Measurements from ENCODE around the gene TVP23A. TPM values are rescaled to one million over a fixed set of nuclear protein-coding genes. Genes with fewer than 3 reads are reported as not detected.

Gene TVP23A
- total RNA-seq, 1 experiment from 2014 or later, result 3.1 TPM

- peaks cover 5 to 8% of the 10 kb centered on the region in 2 experiments; a peak in 3 of 5 replicates for H3K9me3 Mint-ChIP-seq
- no peak overlapping the region for H3K18ac ChIP-seq (ENCODE audit: insufficient read length, low read depth, low read length)
- H3K79me1 ChIP-seq (ENCODE audit: insufficient read depth, low read depth, low read length, poor library complexity, severe bottlenecking), result no peaks in the 10 kb centered on the region
- H4K20me1 ChIP-seq (ENCODE audit: control insufficient read depth, insufficient read depth, insufficient read length), result no peaks in the 10 kb centered on the region
- H3T11ph ChIP-seq (ENCODE audit: low read length), result no peak overlapping the region
- no peak overlapping the region for H3K56ac ChIP-seq (ENCODE audit: insufficient read length, low read depth, low read length)
- no peak overlapping the region for H4K91ac ChIP-seq (ENCODE audit: insufficient read length, low read depth, low read length)
- no peak for DNase-seq
- no peak overlapping the region for H3K4me3 Mint-ChIP-seq
- whole genome bisulfite sequencing (ENCODE audit: extremely low coverage, insufficient read length, low lambda C conversion rate), result no CpG with 5 or more reads among the region's 6 CpGs
- no peak overlapping the region for H4K8ac ChIP-seq (replicated peaks; ENCODE audit: insufficient read length, low read depth, low read length)
- no peak overlapping the region for H3K23ac ChIP-seq (ENCODE audit: insufficient read length, low read depth, low read length)
- no peaks in the 10 kb centered on the region for H3K9me3 ChIP-seq (ENCODE audit: control insufficient read depth, low read depth, low read length)
- no peak overlapping the region for H4K5ac ChIP-seq (ENCODE audit: insufficient read length, low read depth, low read length)
- H3K27me3 Mint-ChIP-seq (ENCODE audit: low read depth), result peaks cover 1% of the 10 kb centered on the region; the same call in 1 of the 2 replicates
- H3K4me1 Mint-ChIP-seq, result peaks cover 1 to 2% of the 10 kb centered on the region in 2 experiments
- no peak overlapping the region for H3K4me2 ChIP-seq (ENCODE audit: insufficient read depth, insufficient read length, low read length)
- no peak overlapping the region for H3K4ac ChIP-seq (ENCODE audit: low read depth, low read length)
- H3K79me2 ChIP-seq (ENCODE audit: insufficient read depth, low read length), result no peaks in the 10 kb centered on the region
- H3K4me1 ChIP-seq (ENCODE audit: insufficient read depth, low read length), result no peaks in the 10 kb centered on the region
- no peak overlapping the region for H2BK15ac ChIP-seq (ENCODE audit: low read depth, low read length)
- no peak overlapping the region for H2BK20ac ChIP-seq (ENCODE audit: low read depth, low read length, poor library complexity, severe bottlenecking)
- no peak overlapping the region for H3K27ac Mint-ChIP-seq
- no peak for TF ChIP-seq CTCF (conservative IDR thresholded peaks at IDR 0.05)
- no peak overlapping the region for H3K27ac ChIP-seq (ENCODE audit: insufficient read length, low read depth, low read length)
- H3K14ac ChIP-seq (ENCODE audit: insufficient read depth, low read length), result no peak overlapping the region
- H3K9ac ChIP-seq (ENCODE audit: extremely low read depth, insufficient read length, low read length), result no peak overlapping the region
- H2BK120ac ChIP-seq (ENCODE audit: low read depth, low read length, poor library complexity, severe bottlenecking), result no peak overlapping the region
- no peak overlapping the region for H2AK5ac ChIP-seq (ENCODE audit: insufficient read length, low read length)
- no peak overlapping the region for H2BK12ac ChIP-seq (ENCODE audit: insufficient read length, low read depth, low read length)
- H2BK5ac ChIP-seq (ENCODE audit: insufficient read length, low read length), result no peak overlapping the region
- H3K36me3 Mint-ChIP-seq (ENCODE audit: insufficient read depth in 1 of 3, low read depth in 3 of 3), result peaks cover 0 to 7% (median 3%) of the 10 kb centered on the region in 3 experiments; a peak in 3 of 7 replicates
- no peaks in the 10 kb centered on the region for H3K23me2 ChIP-seq (ENCODE audit: insufficient read length, low read depth, low read length, poor library complexity, severe bottlenecking)
- no peak overlapping the region for H2AFZ ChIP-seq (ENCODE audit: low read length)
- no peaks in the 10 kb centered on the region for H3K27me3 ChIP-seq (ENCODE audit: insufficient read depth, low read length)
Measured at GRCh38 chr16:10859658-10860057, 41.1 kb upstream of the TVP23A start.
